IgD-negative memory B cell (primary cell): Measurements from ENCODE around the gene CHRNA1. TPM values are rescaled to one million over a fixed set of nuclear protein-coding genes. Genes with fewer than 3 reads are reported as not detected.

Experiments
- H3K27ac Mint-ChIP-seq, 3 donors: one replicate each; pipeline ENCODE4 v1.8.0; 2020 to 2022; ENCODE audit warnings: mild to moderate bottlenecking in 3 of 3, mixed read lengths in 3 of 3, moderate library complexity in 1 of 3
- H3K27me3 Mint-ChIP-seq: one replicate; pipeline ENCODE4 v1.8.0; 2021; ENCODE audit warnings: mixed read lengths
- H3K36me3 Mint-ChIP-seq: one replicate; pipeline ENCODE4 v1.8.0; 2020; ENCODE audit warnings: mild to moderate bottlenecking, mixed read lengths
- H3K4me1 Mint-ChIP-seq, 3 donors: one replicate each; pipeline ENCODE4 v1.8.0; 2020 to 2022; ENCODE audit warnings: mixed read lengths in 3 of 3, mild to moderate bottlenecking in 1 of 3
- H3K4me3 Mint-ChIP-seq, 4 donors: one replicate each; pipeline ENCODE4 v1.8.0; 2020 to 2022; ENCODE audit warnings: mild to moderate bottlenecking in 4 of 4, mixed read lengths in 4 of 4, moderate library complexity in 3 of 4
- H3K9me3 Mint-ChIP-seq, 3 donors: one replicate each; pipeline ENCODE4 v1.8.0; 2020 to 2021; ENCODE audit warnings: mixed read lengths in 3 of 3, mild to moderate bottlenecking in 1 of 3
- polyA plus RNA-seq: library from polyadenylated mRNA; unstranded; fragments of 300-500 nt; fragmentation: Illumina TruSeq; gene quantifications from one replicate; pipeline ENCODE4 v1.2.3, GENCODE V29; 2021

Gene CHRNA1
- polyA plus RNA-seq, 1 donor from 2014 or later, result 0.40 TPM

- Mint-ChIP-seq H3K36me3 (no peaks in the 10 kb centered on the region), H3K27ac (peak overlapping the region in 1 of 3 donors; percentile 14), H3K4me1 (no peaks in the 10 kb centered on the region), H3K27me3 (peaks cover 11% of the 10 kb centered on the region), H3K4me3 (no peak overlapping the region), H3K9me3 (no peaks in the 10 kb centered on the region)
These were observed 60.8 kb downstream of the CHRNA1 start for GRCh38 chr2:174703430-174703829.

- H3K9me3 Mint-ChIP-seq, result no peaks in the 10 kb centered on the region
- H3K4me1 Mint-ChIP-seq, result no peaks in the 10 kb centered on the region
- no peak overlapping the region for H3K27ac Mint-ChIP-seq
- no peak overlapping the region for H3K4me3 Mint-ChIP-seq
- no peaks in the 10 kb centered on the region for H3K36me3 Mint-ChIP-seq
- H3K27me3 Mint-ChIP-seq, result peaks cover 8% of the 10 kb centered on the region
These were observed 61.7 kb downstream of the CHRNA1 start for GRCh38 chr2:174702541-174702940.

GRCh38 chr2:174699993-174700766 is 64.1 kb downstream of the CHRNA1 start:
- Mint-ChIP-seq H3K4me3 (no peak overlapping the region), H3K27ac (no peak overlapping the region), H3K36me3 (no peaks in the 10 kb centered on the region), H3K27me3 (peaks cover 3% of the 10 kb centered on the region), H3K9me3 (no peaks in the 10 kb centered on the region), H3K4me1 (peaks cover 0 to 2% (median 0%) of the 10 kb centered on the region in 3 donors)

Other genes with a start within 250 kb of the CHRNA1 start
- 120 TPM for gene WIPF1, start 166.7 kb downstream of the CHRNA1 start, polyA plus RNA-seq
- not detected for gene CHN1, start 240.9 kb upstream of the CHRNA1 start, polyA plus RNA-seq